ENCODE measurements around the gene TLX1.

TLX1 gene

DNA sequence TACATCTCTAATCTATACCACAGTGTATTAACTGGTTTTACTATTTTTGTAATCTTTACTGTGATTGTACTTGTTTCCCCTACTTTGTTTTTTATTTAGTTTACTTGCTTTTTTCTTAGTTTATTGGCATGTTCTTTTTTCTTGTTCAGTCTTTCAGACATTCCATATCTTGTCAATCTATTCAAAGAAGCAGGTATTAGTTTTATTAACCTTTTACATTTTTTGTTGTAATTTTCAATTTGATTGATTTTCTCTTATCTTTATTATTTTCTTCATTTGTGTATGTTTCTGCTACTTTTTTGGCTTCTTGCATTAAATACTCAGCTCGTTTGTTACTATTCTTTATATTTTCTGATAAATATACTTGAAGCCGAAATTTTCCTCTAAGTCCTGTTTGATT, 41.6 kb downstream of the TLX1 start:
- H3K9ac ChIP-seq (ENCODE audit: low read length): no peak overlapping the region
- H3K4me2 ChIP-seq (ENCODE audit: low read length): no peak overlapping the region
- TF ChIP-seq CTCF (IDR thresholded peaks at IDR 0.05; ENCODE audit: low read length) (no peak), EZH2 (IDR thresholded peaks at IDR 0.05; ENCODE audit: borderline replicate concordance, low read length) (no peak)
- H4K20me1 ChIP-seq (ENCODE audit: insufficient read depth, low read length): no peaks in the 10 kb centered on the region
- H2AFZ ChIP-seq (ENCODE audit: low read length): no peak overlapping the region
- H3F3A ChIP-seq (ENCODE audit: insufficient read depth, low read length): no peaks in the 10 kb centered on the region
- H3K27me3 ChIP-seq (ENCODE audit: insufficient read depth, low read length): no peaks in the 10 kb centered on the region; the same call in 1 of the 2 replicates
- H3K27ac ChIP-seq (ENCODE audit: low read depth, low read length, poor library complexity, severe bottlenecking): no peak overlapping the region
- no peaks in the 10 kb centered on the region for H3K36me3 ChIP-seq (ENCODE audit: insufficient read depth, low read length)
- no peaks in the 10 kb centered on the region for H3K9me3 ChIP-seq (ENCODE audit: low read length)
- H3K4me1 ChIP-seq (ENCODE audit: insufficient read depth, low read length, severe bottlenecking): no peaks in the 10 kb centered on the region
- no peaks in the 10 kb centered on the region for H3K9me2 ChIP-seq (ENCODE audit: low read depth, low read length)
- no peak overlapping the region for H3K4me3 ChIP-seq (ENCODE audit: low read depth, low read length, poor library complexity, severe bottlenecking)
- no peaks in the 10 kb centered on the region for H3K79me2 ChIP-seq (ENCODE audit: insufficient read depth, low read length)

DNA sequence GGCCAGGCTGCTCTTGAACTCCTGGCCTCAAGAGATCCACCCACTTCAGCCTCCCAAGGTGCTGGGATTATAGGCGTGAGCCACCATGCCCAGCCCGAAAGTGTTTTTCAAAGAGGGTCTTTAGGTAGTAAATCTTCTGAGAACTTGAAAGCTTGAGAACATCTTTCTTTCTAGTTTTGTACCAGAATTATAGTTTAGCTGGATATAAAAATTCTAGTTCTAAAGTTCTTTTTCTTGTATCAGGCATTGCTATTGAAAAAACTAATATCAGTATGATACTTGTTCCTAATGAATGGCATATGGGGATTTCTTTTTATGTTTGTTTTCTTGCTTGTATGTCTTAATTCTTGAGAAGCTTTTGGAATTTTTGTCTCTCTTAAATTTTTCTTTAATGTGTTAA, 43.2 kb downstream of the TLX1 start:
- no peak overlapping the region for H3K4me3 ChIP-seq (ENCODE audit: low read depth, low read length, poor library complexity, severe bottlenecking)
- no peaks in the 10 kb centered on the region for H3K36me3 ChIP-seq (ENCODE audit: insufficient read depth, low read length)
- no peaks in the 10 kb centered on the region for H3K79me2 ChIP-seq (ENCODE audit: insufficient read depth, low read length)
- H3F3A ChIP-seq (ENCODE audit: insufficient read depth, low read length): no peaks in the 10 kb centered on the region
- TF ChIP-seq EZH2 (IDR thresholded peaks at IDR 0.05; ENCODE audit: borderline replicate concordance, low read length) (no peak), CTCF (IDR thresholded peaks at IDR 0.05; ENCODE audit: low read length) (no peak)
- H3K4me1 ChIP-seq (ENCODE audit: insufficient read depth, low read length, severe bottlenecking): no peaks in the 10 kb centered on the region
- H3K27me3 ChIP-seq (ENCODE audit: insufficient read depth, low read length): no peaks in the 10 kb centered on the region
- H3K4me2 ChIP-seq (ENCODE audit: low read length): no peak overlapping the region
- H3K9me3 ChIP-seq (ENCODE audit: low read length): no peaks in the 10 kb centered on the region
- H4K20me1 ChIP-seq (ENCODE audit: insufficient read depth, low read length): no peaks in the 10 kb centered on the region
- no peaks in the 10 kb centered on the region for H3K9me2 ChIP-seq (ENCODE audit: low read depth, low read length)
- H3K27ac ChIP-seq (ENCODE audit: low read depth, low read length, poor library complexity, severe bottlenecking): no peak overlapping the region
- no peak overlapping the region for H2AFZ ChIP-seq (ENCODE audit: low read length)
- H3K9ac ChIP-seq (ENCODE audit: low read length): no peak overlapping the region

DNA sequence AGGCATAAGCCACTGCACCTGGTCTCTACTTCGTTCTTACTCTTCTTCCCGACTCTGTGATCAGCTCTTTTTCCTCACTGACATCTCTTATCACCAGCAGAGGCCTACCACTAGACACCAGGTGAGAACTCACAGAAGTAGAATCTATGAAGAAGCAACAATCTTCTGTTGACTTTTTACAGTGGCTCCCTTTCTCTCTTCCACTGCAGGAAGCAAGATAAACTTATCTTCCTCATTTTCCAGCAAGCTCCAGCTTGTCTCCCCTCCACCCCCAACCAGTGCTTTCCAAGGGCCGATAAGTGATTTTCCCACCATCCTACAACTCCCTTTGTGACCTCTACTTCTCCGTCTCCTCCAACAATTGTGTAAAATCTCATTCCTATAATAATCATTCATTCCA, 45.5 kb downstream of the TLX1 start:
- Histone ChIP-seq H3K4me1 (ENCODE audit: insufficient read depth, low read length, severe bottlenecking) (no peaks in the 10 kb centered on the region), H3K27me3 (ENCODE audit: insufficient read depth, low read length) (no peaks in the 10 kb centered on the region), H3K36me3 (ENCODE audit: insufficient read depth, low read length) (no peaks in the 10 kb centered on the region), H3K9me3 (ENCODE audit: low read length) (no peaks in the 10 kb centered on the region), H3K4me3 (ENCODE audit: low read depth, low read length, poor library complexity, severe bottlenecking) (no peak overlapping the region), H3K9ac (ENCODE audit: low read length) (no peak overlapping the region), H2AFZ (ENCODE audit: low read length) (no peak overlapping the region), H3F3A (ENCODE audit: insufficient read depth, low read length) (no peaks in the 10 kb centered on the region), H3K27ac (ENCODE audit: low read depth, low read length, poor library complexity, severe bottlenecking) (no peak overlapping the region), H3K79me2 (ENCODE audit: insufficient read depth, low read length) (no peaks in the 10 kb centered on the region), H4K20me1 (ENCODE audit: insufficient read depth, low read length) (no peaks in the 10 kb centered on the region), H3K4me2 (ENCODE audit: low read length) (no peak overlapping the region), H3K9me2 (ENCODE audit: low read depth, low read length) (no peaks in the 10 kb centered on the region)
- TF ChIP-seq CTCF (IDR thresholded peaks at IDR 0.05; ENCODE audit: low read length) (no peak), EZH2 (IDR thresholded peaks at IDR 0.05; ENCODE audit: borderline replicate concordance, low read length) (no peak)

Measured in OCI-LY1 (cell line).